ENCODE measurements around the gene TMEM212.

- no peak for TF ChIP-seq POLR2AphosphoS5 (IDR thresholded peaks at IDR 0.05; ENCODE audit: low read depth, low read length)
- TF ChIP-seq POLR2A (IDR thresholded peaks at IDR 0.05; ENCODE audit: low read depth, low read length): no peak
These were observed 32.4 kb upstream of the TMEM212 start for GRCh38 chr3:171810629-171811294.

Data from GM12892 (cell line).